ENCODE measurements around the gene ZNF35.

Gene ZNF35

DNA sequence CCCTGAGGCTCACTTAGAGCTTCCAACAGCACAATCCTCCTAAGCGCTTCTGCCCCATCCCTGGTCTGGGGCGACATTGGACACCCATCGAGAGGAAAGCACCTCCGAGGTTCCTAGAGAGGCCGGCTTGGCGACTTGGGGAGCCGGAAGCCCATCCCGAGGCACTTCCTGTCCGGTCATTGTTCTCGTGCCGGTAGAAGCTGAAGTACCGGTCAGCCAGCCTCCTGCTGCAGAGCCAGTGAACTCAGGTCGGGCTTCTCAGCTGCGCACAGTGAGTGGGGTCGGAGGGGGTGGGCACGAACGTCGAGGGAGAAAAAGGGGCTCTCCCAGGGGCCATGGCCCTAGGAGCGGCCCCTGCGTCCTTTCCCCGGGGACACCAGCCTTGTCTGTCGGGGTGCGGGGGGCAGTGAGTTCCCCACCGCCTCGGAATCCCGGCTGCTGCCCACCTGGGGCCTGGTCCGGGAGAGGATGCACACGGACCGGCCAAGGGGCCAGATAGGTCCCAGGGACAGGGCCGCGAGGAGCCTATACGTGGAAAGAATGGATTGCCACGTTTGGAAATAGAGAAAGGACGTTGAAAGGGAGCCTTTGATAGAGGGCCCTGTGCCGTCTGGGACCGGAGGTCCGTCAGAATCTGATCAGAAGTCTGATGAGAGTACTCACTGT, at the start of gene ZNF35:
Gene ZNF35, plus strand, starts transcription at position 169 of the 666 bp plus-strand sequence. CDS start 2,336 bp downstream, outside the sequence.
- TF ChIP-seq, protein P1, sequence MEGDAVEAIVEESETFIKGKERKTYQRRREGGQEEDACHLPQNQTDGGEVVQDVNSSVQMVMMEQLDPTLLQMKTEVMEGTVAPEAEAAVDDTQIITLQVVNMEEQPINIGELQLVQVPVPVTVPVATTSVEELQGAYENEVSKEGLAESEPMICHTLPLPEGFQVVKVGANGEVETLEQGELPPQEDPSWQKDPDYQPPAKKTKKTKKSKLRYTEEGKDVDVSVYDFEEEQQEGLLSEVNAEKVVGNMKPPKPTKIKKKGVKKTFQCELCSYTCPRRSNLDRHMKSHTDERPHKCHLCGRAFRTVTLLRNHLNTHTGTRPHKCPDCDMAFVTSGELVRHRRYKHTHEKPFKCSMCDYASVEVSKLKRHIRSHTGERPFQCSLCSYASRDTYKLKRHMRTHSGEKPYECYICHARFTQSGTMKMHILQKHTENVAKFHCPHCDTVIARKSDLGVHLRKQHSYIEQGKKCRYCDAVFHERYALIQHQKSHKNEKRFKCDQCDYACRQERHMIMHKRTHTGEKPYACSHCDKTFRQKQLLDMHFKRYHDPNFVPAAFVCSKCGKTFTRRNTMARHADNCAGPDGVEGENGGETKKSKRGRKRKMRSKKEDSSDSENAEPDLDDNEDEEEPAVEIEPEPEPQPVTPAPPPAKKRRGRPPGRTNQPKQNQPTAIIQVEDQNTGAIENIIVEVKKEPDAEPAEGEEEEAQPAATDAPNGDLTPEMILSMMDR (IDR thresholded peaks at IDR 0.05; ENCODE audit: control insufficient read depth, insufficient read depth, low read depth, low read length, missing control alignments): no peak
- peak; percentile 70 for DNase-seq (ENCODE audit: low read depth)
- H3K4me3 ChIP-seq (ENCODE audit: control insufficient read depth, low read depth, low read length): peak within 1 kb of the TSS; percentile 95

DNA sequence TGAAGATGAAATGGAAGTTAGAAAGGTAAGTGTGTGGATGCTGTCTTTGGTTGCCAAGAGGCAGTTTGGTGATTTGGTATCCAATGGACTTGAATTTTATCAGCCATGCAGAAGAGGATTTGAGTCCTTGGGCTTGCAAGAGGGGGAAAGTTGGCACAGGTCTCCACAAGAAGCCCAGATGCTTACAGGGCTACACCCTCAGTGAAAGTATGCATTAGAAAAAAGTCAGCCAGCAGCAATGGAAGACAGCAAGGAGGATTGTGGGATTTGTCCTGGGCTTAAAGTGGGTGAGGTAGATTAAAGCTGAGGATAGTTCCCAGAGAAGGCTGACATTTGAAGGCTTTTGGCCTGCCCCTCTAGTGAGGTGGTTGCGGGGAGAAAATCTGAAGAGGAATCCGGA, 46.8 kb upstream of the ZNF35 start:
- TF ChIP-seq, protein P1 (IDR thresholded peaks at IDR 0.05; ENCODE audit: control insufficient read depth, insufficient read depth, low read depth, low read length, missing control alignments): no peak
- no peak for DNase-seq (ENCODE audit: low read depth)
- no peak overlapping the region for H3K4me3 ChIP-seq (ENCODE audit: control insufficient read depth, low read depth, low read length)

DNA sequence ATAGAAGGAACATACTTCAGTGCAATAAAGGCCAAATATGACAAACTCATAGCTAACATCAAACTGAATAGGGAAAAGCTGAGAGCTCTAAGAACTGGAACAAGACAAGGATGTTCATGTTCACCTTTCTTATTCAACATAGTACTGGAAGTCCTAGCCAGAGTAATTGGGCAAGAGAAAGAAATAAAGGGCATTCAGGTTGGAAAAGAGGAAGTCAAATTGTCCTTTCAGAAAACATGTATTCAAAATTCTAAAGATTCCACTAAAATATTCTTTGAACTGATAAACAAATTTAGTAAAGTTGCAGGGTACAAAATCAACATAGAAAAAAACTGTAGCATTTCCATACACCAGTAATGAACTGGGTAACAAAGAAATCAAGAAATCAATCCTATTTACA, 35.9 kb upstream of the ZNF35 start:
- no peak overlapping the region for H3K4me3 ChIP-seq (ENCODE audit: control insufficient read depth, low read depth, low read length)
- TF ChIP-seq, protein P1 (IDR thresholded peaks at IDR 0.05; ENCODE audit: control insufficient read depth, insufficient read depth, low read depth, low read length, missing control alignments): no peak
- DNase-seq (ENCODE audit: low read depth): no peak

DNA sequence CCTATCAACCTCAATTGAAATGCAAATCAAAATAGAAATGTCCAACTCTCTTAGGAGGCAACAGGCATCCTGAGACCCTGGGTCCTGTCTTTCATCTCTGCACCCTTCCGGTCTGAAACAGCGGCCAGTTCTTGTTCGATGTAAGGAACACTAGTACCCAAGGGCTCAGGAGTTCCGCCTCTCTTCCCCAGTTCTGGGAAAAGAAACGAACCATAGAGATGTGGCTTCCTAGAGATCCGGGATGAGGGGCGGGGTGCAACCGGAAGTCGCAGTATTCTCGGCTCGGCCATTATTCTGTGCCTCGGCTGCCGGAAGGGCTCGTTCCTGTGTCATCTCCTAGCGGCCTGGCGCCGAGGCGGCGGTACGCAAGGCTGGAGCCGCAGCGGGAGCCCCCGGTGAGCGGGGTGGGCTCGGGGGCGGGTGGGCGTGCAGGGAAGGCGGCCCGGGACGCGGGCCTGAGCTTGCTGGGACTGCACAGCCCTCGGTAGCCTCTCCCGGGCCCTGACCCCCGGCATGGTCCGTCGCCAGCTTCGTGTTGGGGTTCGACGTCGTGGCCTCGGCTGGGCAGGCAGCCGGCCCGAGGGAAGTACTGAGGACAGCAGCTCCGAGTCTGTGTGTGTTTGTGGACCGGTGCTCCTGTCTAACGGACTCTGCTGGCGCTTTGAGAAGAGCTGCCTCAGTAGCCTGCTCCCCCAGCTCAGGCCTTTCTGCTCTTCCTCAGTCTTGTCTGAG, 23.6 kb upstream of the ZNF35 start, which contains the start of gene ZNF197:
Gene ZNF197, plus strand, starts transcription at position 288 of the 732 bp plus-strand sequence. CDS start 4,119 bp downstream, outside the sequence.
- TF ChIP-seq, protein P1 (IDR thresholded peaks at IDR 0.05; ENCODE audit: control insufficient read depth, insufficient read depth, low read depth, low read length, missing control alignments): no peak
- DNase-seq (ENCODE audit: low read depth): peak; percentile 52
- H3K4me3 ChIP-seq (ENCODE audit: control insufficient read depth, low read depth, low read length): peak within 1 kb of the TSS; percentile 61

- H3K4me3 ChIP-seq (ENCODE audit: control insufficient read depth, low read depth, low read length): no peak overlapping the region
- TF ChIP-seq, protein P1 (IDR thresholded peaks at IDR 0.05; ENCODE audit: control insufficient read depth, insufficient read depth, low read depth, low read length, missing control alignments): no peak
- DNase-seq (ENCODE audit: low read depth): no peak
Observed at GRCh38 chr3:44628716-44629115, 19.8 kb upstream of the ZNF35 start.

DNA sequence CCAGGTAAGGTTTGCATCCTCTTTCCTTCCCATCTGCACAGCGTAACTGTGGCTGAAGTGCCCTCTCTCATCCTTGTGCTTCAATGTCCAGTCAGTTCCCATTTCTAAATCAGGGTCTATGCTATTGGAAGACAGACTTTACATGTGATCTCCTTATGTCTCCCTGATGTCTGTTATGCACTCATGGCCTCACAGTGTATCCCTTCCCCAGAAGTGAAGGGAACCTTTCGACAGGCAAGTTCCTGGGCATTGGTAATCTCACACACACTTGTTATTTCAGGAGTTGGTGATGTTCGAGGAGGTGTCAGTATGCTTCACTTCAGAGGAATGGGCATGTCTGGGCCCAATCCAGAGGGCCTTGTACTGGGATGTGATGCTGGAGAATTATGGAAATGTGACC, 16.3 kb upstream of the ZNF35 start:
- no peak overlapping the region for H3K4me3 ChIP-seq (ENCODE audit: control insufficient read depth, low read depth, low read length)
- DNase-seq (ENCODE audit: low read depth): no peak
- TF ChIP-seq, protein P1 (IDR thresholded peaks at IDR 0.05; ENCODE audit: control insufficient read depth, insufficient read depth, low read depth, low read length, missing control alignments): no peak

All from AG09309 (cell line).